Astrocyte (in vitro differentiated cells and primary cell): ENCODE measurements around the gene LRRC2. TPM values are rescaled to one million over a fixed set of nuclear protein-coding genes. Genes with fewer than 3 reads are reported as not detected.

Experiments used
- DNase-seq: peaks from one replicate; pipeline ENCODE4 v3.0.0-alpha.2; 2010; ENCODE audit warnings: low read depth
- FAIRE-seq: peaks from 2 replicates; lab custom pipeline; 2011; peaks lifted over from hg19 to GRCh38; lab: Jason Lieb, UNC
- H2AFZ ChIP-seq: 2 replicates; pipeline ENCODE4 v1.6.0; 2012; ENCODE audit warnings: low read depth, low read length, inconsistent platforms
- H3K27ac ChIP-seq: 2 replicates; pipeline ENCODE4 v1.5.1; 2011; ENCODE audit warnings: low read depth, low read length, inconsistent platforms
- H3K27me3 ChIP-seq: 2 replicates; pipeline ENCODE4 v1.6.0; 2011; ENCODE audit warnings: low read length, inconsistent platforms; ENCODE audit not compliant: insufficient read depth
- H3K36me3 ChIP-seq: 2 replicates; pipeline ENCODE4 v1.5.1; 2011; ENCODE audit warnings: low read length, inconsistent platforms; ENCODE audit not compliant: insufficient read depth
- H3K4me1 ChIP-seq: 2 replicates; pipeline ENCODE4 v1.5.1; 2011; ENCODE audit warnings: low read length, inconsistent platforms; ENCODE audit not compliant: insufficient read depth
- H3K4me2 ChIP-seq: 2 replicates; pipeline ENCODE4 v1.6.0; 2012; ENCODE audit warnings: low read length, inconsistent platforms
- H3K4me3 ChIP-seq: 2 replicates; pipeline ENCODE4 v1.5.1; 2011; ENCODE audit warnings: low read depth, mild to moderate bottlenecking, low read length, inconsistent platforms; ENCODE audit not compliant: insufficient read depth
- H3K79me2 ChIP-seq: 2 replicates; pipeline ENCODE4 v1.6.0; 2012; ENCODE audit warnings: mild to moderate bottlenecking, low read length, inconsistent platforms; ENCODE audit not compliant: insufficient read depth
- H3K9ac ChIP-seq: 2 replicates; pipeline ENCODE4 v1.6.0; 2012; ENCODE audit warnings: mild to moderate bottlenecking, low read length, inconsistent platforms
- H3K9me3 ChIP-seq: 2 replicates; pipeline ENCODE4 v1.5.1; 2012; ENCODE audit warnings: low read depth, mild to moderate bottlenecking, low read length, inconsistent platforms; ENCODE audit not compliant: insufficient read depth
- H4K20me1 ChIP-seq: 2 replicates; pipeline ENCODE4 v1.6.0; 2012; ENCODE audit warnings: low read length, inconsistent platforms; ENCODE audit not compliant: insufficient read depth
- H3K27ac Mint-ChIP-seq: one replicate; pipeline ENCODE4 v1.8.0; 2021; ENCODE audit warnings: mild to moderate bottlenecking, mixed read lengths; ENCODE audit not compliant: unreplicated experiment
- H3K27me3 Mint-ChIP-seq: one replicate; pipeline ENCODE4 v1.8.0; 2021; ENCODE audit warnings: low read depth, mixed read lengths; ENCODE audit not compliant: unreplicated experiment
- H3K36me3 Mint-ChIP-seq: one replicate; pipeline ENCODE4 v1.8.0; 2021; ENCODE audit warnings: low read depth, mixed read lengths; ENCODE audit not compliant: unreplicated experiment
- H3K4me1 Mint-ChIP-seq: one replicate; pipeline ENCODE4 v1.8.0; 2021; ENCODE audit warnings: low read depth, mixed read lengths; ENCODE audit not compliant: unreplicated experiment
- H3K4me3 Mint-ChIP-seq: one replicate; pipeline ENCODE4 v1.8.0; 2021; ENCODE audit warnings: mild to moderate bottlenecking, moderate library complexity, mixed read lengths; ENCODE audit not compliant: unreplicated experiment
- H3K9me3 Mint-ChIP-seq: one replicate; pipeline ENCODE4 v1.8.0; 2021; ENCODE audit warnings: mild to moderate bottlenecking, mixed read lengths; ENCODE audit not compliant: unreplicated experiment
- CTCF ChIP-seq: IDR thresholded peaks from 2 replicates; pipeline ENCODE4 v1.5.1; 2011; ENCODE audit warnings: low read depth, mild to moderate bottlenecking, inconsistent platforms, low read length, moderate library complexity; ENCODE audit not compliant: insufficient read depth
- EZH2 ChIP-seq: IDR thresholded peaks from 2 replicates; pipeline ENCODE4 v1.6.1; 2012; ENCODE audit warnings: mild to moderate bottlenecking, low read length, inconsistent platforms; ENCODE audit not compliant: insufficient read depth
- total RNA-seq: library from RNA; stranded (reverse); gene quantifications from 2 replicates; pipeline ENCODE4 v1.2.1, GENCODE V29; 2021

LRRC2 gene
- total RNA-seq, 1 donor from 2014 or later = 0.32 TPM

- Mint-ChIP-seq H3K4me3 (no peak overlapping the region), H3K27ac (no peak overlapping the region), H3K9me3 (peaks cover 2% of the 10 kb centered on the region), H3K27me3 (peaks cover 20% of the 10 kb centered on the region), H3K36me3 (no peaks in the 10 kb centered on the region), H3K4me1 (peaks cover 13% of the 10 kb centered on the region)
- Histone ChIP-seq H3K36me3 (no peaks in the 10 kb centered on the region), H4K20me1 (no peaks in the 10 kb centered on the region), H3K4me2 (no peak overlapping the region), H3K4me3 (no peak overlapping the region), H3K4me1 (peaks cover 7% of the 10 kb centered on the region), H3K9me3 (no peaks in the 10 kb centered on the region), H3K9ac (no peak overlapping the region), H2AFZ (no peak overlapping the region), H3K27me3 (peaks cover 15% of the 10 kb centered on the region), H3K79me2 (no peaks in the 10 kb centered on the region), H3K27ac (no peak overlapping the region)
- FAIRE-seq = no peak
- TF ChIP-seq EZH2 (no peak), CTCF (no peak)
- DNase-seq = no peak
These were observed 85.5 kb downstream of the LRRC2 start for GRCh38 chr3:46480491-46481195.

GRCh38 chr3:46479696-46480095 is 86.4 kb downstream of the LRRC2 start:
- H3K4me1 Mint-ChIP-seq = peaks cover 13% of the 10 kb centered on the region
- H3K4me3 Mint-ChIP-seq = no peak overlapping the region
- H3K27ac ChIP-seq = no peak overlapping the region
- peaks cover 7% of the 10 kb centered on the region for H3K9me3 Mint-ChIP-seq
- no peaks in the 10 kb centered on the region for H3K36me3 ChIP-seq
- H3K79me2 ChIP-seq = no peaks in the 10 kb centered on the region
- peaks cover 7% of the 10 kb centered on the region for H3K4me1 ChIP-seq
- no peaks in the 10 kb centered on the region for H3K9me3 ChIP-seq
- H3K27me3 ChIP-seq = peaks cover 15% of the 10 kb centered on the region
- H3K36me3 Mint-ChIP-seq = no peaks in the 10 kb centered on the region
- H3K27me3 Mint-ChIP-seq = peaks cover 20% of the 10 kb centered on the region
- DNase-seq (no peak), FAIRE-seq (no peak)
- H4K20me1 ChIP-seq = no peaks in the 10 kb centered on the region
- no peak overlapping the region for H2AFZ ChIP-seq
- H3K27ac Mint-ChIP-seq = no peak overlapping the region
- no peak overlapping the region for H3K9ac ChIP-seq
- H3K4me3 ChIP-seq = no peak overlapping the region
- no peak for TF ChIP-seq CTCF
- TF ChIP-seq EZH2 = no peak
- H3K4me2 ChIP-seq = no peak overlapping the region

- Histone ChIP-seq H3K9ac (no peak overlapping the region), H3K27me3 (peaks cover 15% of the 10 kb centered on the region), H4K20me1 (no peaks in the 10 kb centered on the region), H3K27ac (no peak overlapping the region), H3K4me1 (peaks cover 7% of the 10 kb centered on the region), H3K9me3 (no peaks in the 10 kb centered on the region), H3K4me2 (no peak overlapping the region), H3K79me2 (no peaks in the 10 kb centered on the region), H3K36me3 (no peaks in the 10 kb centered on the region), H3K4me3 (no peak overlapping the region), H2AFZ (no peak overlapping the region)
- peaks cover 20% of the 10 kb centered on the region for H3K27me3 Mint-ChIP-seq
- TF ChIP-seq CTCF (no peak), EZH2 (no peak)
- no peak overlapping the region for H3K27ac Mint-ChIP-seq
- no peak for DNase-seq
- no peaks in the 10 kb centered on the region for H3K36me3 Mint-ChIP-seq
- H3K4me1 Mint-ChIP-seq = peaks cover 13% of the 10 kb centered on the region
- peaks cover 10% of the 10 kb centered on the region for H3K9me3 Mint-ChIP-seq
- FAIRE-seq = no peak
- H3K4me3 Mint-ChIP-seq = no peak overlapping the region
These were observed 87.1 kb downstream of the LRRC2 start for GRCh38 chr3:46479021-46479420.
